ENCODE data around the gene ARHGAP28. TPM values are rescaled to one million over a fixed set of nuclear protein-coding genes. Genes with fewer than 3 reads are reported as not detected.

Gene ARHGAP28
- polyA plus RNA-seq, 1 donor from 2014 or later: 9.8 TPM

DNA sequence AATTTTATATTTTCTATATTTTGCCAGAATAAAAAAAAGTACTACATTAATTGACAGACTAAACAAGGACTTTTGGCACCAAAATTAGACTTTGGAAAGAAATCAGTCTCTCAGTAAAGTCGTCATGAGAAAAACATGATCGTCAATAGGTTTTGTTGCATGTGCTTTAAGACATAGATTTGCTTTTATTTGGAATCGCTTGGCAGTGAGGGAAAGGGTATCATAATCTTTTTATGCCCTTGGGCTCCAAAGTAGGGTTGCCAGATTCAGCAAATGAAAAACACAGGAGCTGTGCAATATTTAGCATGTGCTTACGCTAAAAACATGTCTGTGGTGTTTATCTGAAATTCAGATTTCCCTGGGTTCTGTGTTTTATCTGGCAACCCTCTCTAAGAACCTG is 210.5 kb downstream of the ARHGAP28 start:
- no peaks in the 10 kb centered on the region for H3F3A ChIP-seq (ENCODE audit: insufficient read depth, low read length, poor library complexity, severe bottlenecking)

GRCh38 chr18:6940451-6940850 is 210.9 kb downstream of the ARHGAP28 start:
- no peaks in the 10 kb centered on the region for H4K20me1 ChIP-seq (ENCODE audit: insufficient read depth)
- no peak overlapping the region for H3K27ac ChIP-seq (ENCODE audit: low read length)
- H3K36me3 ChIP-seq (ENCODE audit: insufficient read depth, low read length): no peaks in the 10 kb centered on the region
- no peaks in the 10 kb centered on the region for H3F3A ChIP-seq (ENCODE audit: insufficient read depth, low read length, poor library complexity, severe bottlenecking)
- no peak overlapping the region for H2AFZ ChIP-seq (ENCODE audit: low read depth, low read length)
- TF ChIP-seq MXI1 (conservative IDR thresholded peaks at IDR 0.05; ENCODE audit: poor library complexity, severe bottlenecking): no peak
- TF ChIP-seq SMC3 (conservative IDR thresholded peaks at IDR 0.05; ENCODE audit: poor library complexity): no peak
- no peak for TF ChIP-seq RAD21 (conservative IDR thresholded peaks at IDR 0.05)
- TF ChIP-seq, protein P1, sequence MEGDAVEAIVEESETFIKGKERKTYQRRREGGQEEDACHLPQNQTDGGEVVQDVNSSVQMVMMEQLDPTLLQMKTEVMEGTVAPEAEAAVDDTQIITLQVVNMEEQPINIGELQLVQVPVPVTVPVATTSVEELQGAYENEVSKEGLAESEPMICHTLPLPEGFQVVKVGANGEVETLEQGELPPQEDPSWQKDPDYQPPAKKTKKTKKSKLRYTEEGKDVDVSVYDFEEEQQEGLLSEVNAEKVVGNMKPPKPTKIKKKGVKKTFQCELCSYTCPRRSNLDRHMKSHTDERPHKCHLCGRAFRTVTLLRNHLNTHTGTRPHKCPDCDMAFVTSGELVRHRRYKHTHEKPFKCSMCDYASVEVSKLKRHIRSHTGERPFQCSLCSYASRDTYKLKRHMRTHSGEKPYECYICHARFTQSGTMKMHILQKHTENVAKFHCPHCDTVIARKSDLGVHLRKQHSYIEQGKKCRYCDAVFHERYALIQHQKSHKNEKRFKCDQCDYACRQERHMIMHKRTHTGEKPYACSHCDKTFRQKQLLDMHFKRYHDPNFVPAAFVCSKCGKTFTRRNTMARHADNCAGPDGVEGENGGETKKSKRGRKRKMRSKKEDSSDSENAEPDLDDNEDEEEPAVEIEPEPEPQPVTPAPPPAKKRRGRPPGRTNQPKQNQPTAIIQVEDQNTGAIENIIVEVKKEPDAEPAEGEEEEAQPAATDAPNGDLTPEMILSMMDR (IDR thresholded peaks at IDR 0.05; ENCODE audit: poor library complexity, severe bottlenecking): no peak
- no peak overlapping the region for H3K9ac ChIP-seq (ENCODE audit: low read length)
- H3K27me3 ChIP-seq (ENCODE audit: insufficient read depth, low read depth, low read length): no peaks in the 10 kb centered on the region
- no peak overlapping the region for H3K4me3 ChIP-seq (ENCODE audit: low read length)
- H3K9me2 ChIP-seq (ENCODE audit: insufficient read depth, low read length): no peaks in the 10 kb centered on the region
- no peak overlapping the region for H3K4me2 ChIP-seq (ENCODE audit: low read length)
- no peaks in the 10 kb centered on the region for H3K9me3 ChIP-seq (ENCODE audit: low read length)
- no peaks in the 10 kb centered on the region for H3K79me2 ChIP-seq (replicated peaks; ENCODE audit: insufficient read depth, low read length)

More for the DNA sequence above, 210.5 kb downstream of the ARHGAP28 start:
- no peak overlapping the region for H3K4me3 ChIP-seq (ENCODE audit: low read length)
- no peaks in the 10 kb centered on the region for H3K9me2 ChIP-seq (ENCODE audit: insufficient read depth, low read length)
- H3K79me2 ChIP-seq (replicated peaks; ENCODE audit: insufficient read depth, low read length): no peaks in the 10 kb centered on the region
- H3K9ac ChIP-seq (ENCODE audit: low read length): no peak overlapping the region
- H3K4me2 ChIP-seq (ENCODE audit: low read length): no peak overlapping the region
- H2AFZ ChIP-seq (ENCODE audit: low read depth, low read length): no peak overlapping the region
- TF ChIP-seq TAF1 (IDR thresholded peaks at IDR 0.05; ENCODE audit: low read depth) (no peak), SMC3 (conservative IDR thresholded peaks at IDR 0.05; ENCODE audit: poor library complexity) (no peak), MXI1 (conservative IDR thresholded peaks at IDR 0.05; ENCODE audit: poor library complexity, severe bottlenecking) (no peak)
- TF ChIP-seq, protein P1 (IDR thresholded peaks at IDR 0.05; ENCODE audit: poor library complexity, severe bottlenecking): no peak
- no peaks in the 10 kb centered on the region for H3K27me3 ChIP-seq (ENCODE audit: insufficient read depth, low read depth, low read length)
- H4K20me1 ChIP-seq (ENCODE audit: insufficient read depth): no peaks in the 10 kb centered on the region
- no peak overlapping the region for H3K27ac ChIP-seq (ENCODE audit: low read length)
- H3K9me3 ChIP-seq (ENCODE audit: low read length): no peaks in the 10 kb centered on the region
- H3K36me3 ChIP-seq (ENCODE audit: insufficient read depth, low read length): no peaks in the 10 kb centered on the region

DNA sequence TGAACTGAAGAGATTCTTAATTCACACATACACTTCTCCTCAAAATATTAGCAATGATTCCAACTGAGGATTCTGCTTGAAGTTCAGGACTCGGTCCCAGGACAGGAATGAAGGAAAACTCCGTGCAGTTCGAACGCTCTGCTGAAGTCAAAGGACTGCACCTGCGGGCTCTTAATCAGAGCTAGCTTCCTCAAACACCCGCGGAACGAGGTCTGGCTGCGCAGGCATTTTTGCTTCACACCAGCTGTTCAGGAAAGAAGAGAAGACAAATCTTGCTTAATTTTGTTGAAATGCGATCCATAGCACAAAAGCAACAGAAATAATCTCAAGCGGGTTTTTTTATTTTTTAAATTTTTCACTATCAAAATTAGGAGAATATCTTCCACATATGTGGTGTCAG is 212.5 kb downstream of the ARHGAP28 start:
- no peaks in the 10 kb centered on the region for H3K27me3 ChIP-seq (ENCODE audit: insufficient read depth, low read depth, low read length)
- no peak for TF ChIP-seq REST (IDR thresholded peaks at IDR 0.05; ENCODE audit: borderline replicate concordance)
- no peak for TF ChIP-seq SMC3 (conservative IDR thresholded peaks at IDR 0.05; ENCODE audit: poor library complexity)
- no peak for TF ChIP-seq POLR2AphosphoS5 (IDR thresholded peaks at IDR 0.05)
- TF ChIP-seq, protein P1 (IDR thresholded peaks at IDR 0.05; ENCODE audit: poor library complexity, severe bottlenecking): no peak
- no peak for TF ChIP-seq RAD21 (conservative IDR thresholded peaks at IDR 0.05)
- no peak for TF ChIP-seq EP300 (conservative IDR thresholded peaks at IDR 0.05; ENCODE audit: poor library complexity, severe bottlenecking)
- no peak for TF ChIP-seq EZH2 (IDR thresholded peaks at IDR 0.05; ENCODE audit: borderline replicate concordance, insufficient read depth, low read length, poor library complexity, severe bottlenecking)
- no peak for TF ChIP-seq TAF1 (IDR thresholded peaks at IDR 0.05; ENCODE audit: low read depth)
- no peak for TF ChIP-seq MXI1 (conservative IDR thresholded peaks at IDR 0.05; ENCODE audit: poor library complexity, severe bottlenecking)
- H4K20me1 ChIP-seq (ENCODE audit: insufficient read depth): no peaks in the 10 kb centered on the region
- H3K4me3 ChIP-seq (ENCODE audit: low read length): no peak overlapping the region
- H3F3A ChIP-seq (ENCODE audit: insufficient read depth, low read length, poor library complexity, severe bottlenecking): no peaks in the 10 kb centered on the region
- no peaks in the 10 kb centered on the region for H3K36me3 ChIP-seq (ENCODE audit: insufficient read depth, low read length)
- H3K27ac ChIP-seq (ENCODE audit: low read length): no peak overlapping the region
- no peak overlapping the region for H2AFZ ChIP-seq (ENCODE audit: low read depth, low read length)
- no peaks in the 10 kb centered on the region for H3K79me2 ChIP-seq (replicated peaks; ENCODE audit: insufficient read depth, low read length)
- H3K9ac ChIP-seq (ENCODE audit: low read length): no peak overlapping the region
- no peaks in the 10 kb centered on the region for H3K9me2 ChIP-seq (ENCODE audit: insufficient read depth, low read length)
- no peaks in the 10 kb centered on the region for H3K9me3 ChIP-seq (ENCODE audit: low read length)
- no peak overlapping the region for H3K4me2 ChIP-seq (ENCODE audit: low read length)

All from neural cell (in vitro differentiated cells).